HCT116 (cell line): ENCODE results near the gene CBX5.

Experiments used
- ATF3 ChIP-seq: IDR thresholded peaks from 2 replicates; pipeline ENCODE4 v1.6.1; 2012
- CTCF ChIP-seq, 3 experiments: fragments of 200-600 bp in 1 of 3; sonication (generic) in 1 of 3; IDR thresholded peaks in 2 of 3; conservative IDR thresholded peaks in 1 of 3; 2 replicates each; pipeline ENCODE4 v1.5.1; 2012 to 2017; ENCODE audit warnings: low read depth in 2 of 3, low read length in 2 of 3, antibody characterized with exemption in 1 of 3, borderline replicate concordance in 1 of 3, control low read depth in 1 of 3, mild to moderate bottlenecking in 1 of 3, mixed read lengths in 1 of 3, mixed run types in 1 of 3, moderate library complexity in 1 of 3; ENCODE audit not compliant: insufficient read depth in 1 of 3
- POLR2A ChIP-seq: IDR thresholded peaks from 2 replicates; pipeline ENCODE4 v1.7.0; 2011; ENCODE audit warnings: borderline replicate concordance; ENCODE audit not compliant: insufficient read depth, insufficient read length; ENCODE audit errors: extremely low read depth
- TCF7L2 ChIP-seq: IDR thresholded peaks from 2 replicates; pipeline ENCODE4 v1.7.0; 2011; ENCODE audit warnings: borderline replicate concordance, inconsistent platforms; ENCODE audit not compliant: insufficient read depth, insufficient read length; ENCODE audit errors: extremely low read depth

GRCh38 chr12:54270345-54270744, 9.6 kb downstream of the CBX5 start:
- TF ChIP-seq TCF7L2 (no peak), ATF3 (no peak), CTCF (IDR thresholded peaks at IDR 0.05 in 2 of 3, conservative IDR thresholded peaks at IDR 0.05 in 1 of 3; ENCODE audit: borderline replicate concordance in 1 of 3, insufficient read depth in 1 of 3, low read depth in 2 of 3, low read length in 2 of 3) (no peak), POLR2A (no peak)
